Frontal cortex (tissue), 4 donors: ENCODE measurements around the gene DYRK2. TPM values are rescaled to one million over a fixed set of nuclear protein-coding genes. Genes with fewer than 3 reads are reported as not detected.
"Not testable (repeated sequence)": the region's sequence is repeated elsewhere in the genome, so short reads cannot be mapped to it uniquely, and the experiment has no call there.

ENCODE experiments used
- DNase-seq, 2 donors: peaks; one replicate each; pipeline ENCODE4 v3.0.0; 2012; ENCODE audit warnings: low spot score in 2 of 2
- FAIRE-seq: peaks from 2 replicates; lab custom pipeline; 2012; peaks lifted over from hg19 to GRCh38; lab: Jason Lieb, UNC
- total RNA-seq: library from RNA; depleted of rRNA; stranded (reverse); fragments of >200 nt; gene quantifications from one replicate; pipeline ENCODE4 v1.2.3, GENCODE V29; 2014
- donor health status: control.
- donor health status: control.
- donor health status: control.

Gene DYRK2
- total RNA-seq, 1 donor from 2014 or later: 88.5 TPM

DNA sequence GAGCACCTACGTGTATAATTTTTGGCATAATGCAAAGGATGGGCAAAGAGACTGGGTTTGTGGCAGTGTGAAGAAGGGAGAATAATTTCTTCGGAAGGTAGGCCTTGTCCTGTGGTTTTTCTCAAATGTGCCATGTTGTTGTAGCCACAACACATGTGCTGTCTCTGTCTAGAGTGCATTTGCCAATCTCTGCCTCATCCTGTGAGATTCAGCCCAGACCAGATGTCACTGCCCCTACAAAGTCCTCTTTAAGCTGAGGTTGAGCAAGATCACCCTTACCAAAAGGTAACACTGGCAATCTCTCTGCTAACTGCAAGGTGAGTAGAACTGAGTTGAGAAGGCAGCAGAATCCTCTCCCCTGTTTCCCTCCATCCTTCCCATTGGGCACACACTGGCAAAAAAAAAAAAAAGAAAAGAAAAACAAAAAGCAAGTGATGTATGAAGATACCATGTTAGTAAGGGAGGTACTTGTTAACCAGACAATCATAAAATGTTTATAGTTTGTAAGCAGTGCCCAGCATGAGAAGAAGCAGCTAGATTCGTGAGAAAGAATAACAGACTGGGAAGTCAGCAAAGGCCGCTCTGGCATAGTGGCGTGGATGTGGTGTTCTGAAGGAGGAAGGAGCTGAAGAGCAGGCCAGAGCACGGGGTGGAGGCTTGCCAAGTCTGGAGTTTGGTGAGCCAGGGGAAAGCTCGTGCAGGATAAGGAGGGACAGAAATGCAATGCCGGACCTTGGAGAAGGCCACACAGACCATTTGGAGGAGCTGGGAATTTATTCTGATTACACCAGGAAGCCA is 18.9 kb downstream of the DYRK2 start:
- FAIRE-seq (no peak), DNase-seq (no peak)

DNA sequence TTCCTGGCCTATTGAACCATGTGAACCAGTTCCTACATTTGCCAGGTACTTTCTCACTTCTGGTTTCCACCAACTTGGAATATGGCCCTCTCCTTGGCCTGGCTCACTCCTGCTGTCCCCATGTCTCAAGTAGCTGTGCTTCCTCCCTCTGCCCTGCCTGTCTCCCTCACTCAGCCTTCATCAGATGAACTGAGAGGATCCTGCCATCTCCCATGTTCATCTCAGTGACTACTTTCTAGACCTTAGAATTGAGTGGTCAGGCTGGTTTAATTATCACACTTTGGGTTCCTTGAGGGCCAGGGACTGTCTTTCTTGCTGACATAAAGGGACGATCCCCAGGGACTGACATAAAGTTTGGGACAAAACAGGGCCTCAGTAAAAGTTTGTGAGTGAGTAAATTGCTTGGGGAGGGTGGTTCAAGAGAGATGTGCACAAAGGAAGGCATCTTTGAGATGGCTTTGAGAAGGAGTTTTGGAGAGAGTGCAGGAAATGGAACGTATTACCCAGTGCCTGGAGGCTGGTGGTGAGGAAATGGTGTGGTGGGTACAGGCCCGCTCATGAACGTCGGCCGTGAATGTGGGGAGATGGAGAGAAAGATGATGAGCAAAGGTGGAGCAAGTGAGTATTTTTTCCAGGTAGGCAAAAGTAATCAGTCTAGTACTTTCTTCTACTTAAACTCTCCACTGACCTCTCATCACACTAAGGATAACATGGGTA is 20.8 kb downstream of the DYRK2 start:
- DNase-seq: no peak
- no peak for FAIRE-seq

GRCh38 chr12:67669934-67670631 is 21.5 kb downstream of the DYRK2 start:
- DNase-seq: no peak
- FAIRE-seq: no peak

DNA sequence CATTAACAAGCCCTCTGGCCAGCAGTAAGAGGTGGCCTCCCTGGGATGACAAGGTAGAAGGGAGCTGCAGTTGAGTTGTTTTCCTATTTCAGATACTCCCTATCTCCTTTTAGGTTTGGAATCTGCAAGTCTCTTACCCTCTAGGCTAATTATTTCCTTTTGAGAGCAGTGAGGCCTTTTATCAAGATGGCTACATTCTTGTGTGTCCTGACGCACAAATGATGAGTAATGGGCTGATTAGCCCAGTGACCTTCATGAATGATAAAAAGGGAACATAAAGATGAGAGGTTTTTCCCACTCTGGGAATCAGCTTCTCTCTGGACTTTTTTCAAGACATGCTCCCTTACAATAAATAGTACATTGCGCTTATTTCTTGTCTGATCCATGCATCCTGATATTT is 22.9 kb downstream of the DYRK2 start:
- FAIRE-seq: no peak
- DNase-seq: no peak

- DNase-seq: no peak
- no peak for FAIRE-seq
These were observed 23.3 kb downstream of the DYRK2 start for GRCh38 chr12:67671892-67672291.

DNA sequence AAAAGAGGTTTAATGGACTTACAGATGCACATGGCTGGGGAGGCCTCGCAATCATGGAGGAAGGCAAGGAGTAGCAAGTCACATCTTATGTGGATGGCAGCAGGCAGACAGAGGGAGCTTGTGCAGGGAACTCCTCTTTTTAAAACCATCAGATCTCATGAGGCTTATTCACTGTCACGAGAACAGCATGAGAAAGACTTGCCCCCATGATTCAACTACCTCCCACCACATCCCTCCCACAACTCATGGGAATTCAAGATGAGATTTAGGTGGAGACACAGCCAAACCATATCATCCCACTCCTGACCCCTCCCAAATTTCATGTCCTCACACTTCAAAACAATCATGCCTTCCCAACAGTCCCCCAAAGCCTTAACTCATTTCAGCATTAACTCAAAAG is 24.0 kb downstream of the DYRK2 start:
- DNase-seq, FAIRE-seq: not testable (repeated sequence)

GRCh38 chr12:67673509-67673908 is 25.0 kb downstream of the DYRK2 start:
- not testable (repeated sequence) for FAIRE-seq, DNase-seq

DNA sequence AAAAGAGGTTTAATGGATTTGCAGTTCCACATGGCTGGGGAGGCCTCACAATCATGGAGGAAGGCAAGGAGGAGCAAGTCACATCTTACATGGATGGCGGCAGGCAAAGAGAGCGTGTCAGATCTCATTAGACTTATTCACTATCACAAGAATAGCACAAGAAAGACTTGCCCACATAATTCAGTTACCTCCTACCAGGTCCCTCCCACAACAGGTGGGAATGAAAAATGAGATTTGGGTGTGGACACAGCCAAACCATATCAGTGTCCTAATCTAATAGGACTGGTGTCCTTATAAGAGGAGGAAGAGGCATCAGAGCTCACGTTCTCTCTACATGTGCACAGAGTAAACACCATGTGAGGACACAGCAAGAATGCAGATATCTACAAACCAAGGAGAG is 25.9 kb downstream of the DYRK2 start:
- FAIRE-seq (no peak), DNase-seq (no peak)

- FAIRE-seq (no peak), DNase-seq (no peak)
These were observed 28.1 kb downstream of the DYRK2 start for GRCh38 chr12:67676624-67677023.

GRCh38 chr12:67677166-67677565 is 28.6 kb downstream of the DYRK2 start:
- FAIRE-seq (no peak), DNase-seq (no peak)

GRCh38 chr12:67681105-67681778 is 32.7 kb downstream of the DYRK2 start:
- FAIRE-seq (no peak), DNase-seq (peak in 1 of 2 donors; percentile 15)

- FAIRE-seq: no peak
- DNase-seq: no peak
These were observed 33.5 kb downstream of the DYRK2 start for GRCh38 chr12:67681941-67682620.

DNA sequence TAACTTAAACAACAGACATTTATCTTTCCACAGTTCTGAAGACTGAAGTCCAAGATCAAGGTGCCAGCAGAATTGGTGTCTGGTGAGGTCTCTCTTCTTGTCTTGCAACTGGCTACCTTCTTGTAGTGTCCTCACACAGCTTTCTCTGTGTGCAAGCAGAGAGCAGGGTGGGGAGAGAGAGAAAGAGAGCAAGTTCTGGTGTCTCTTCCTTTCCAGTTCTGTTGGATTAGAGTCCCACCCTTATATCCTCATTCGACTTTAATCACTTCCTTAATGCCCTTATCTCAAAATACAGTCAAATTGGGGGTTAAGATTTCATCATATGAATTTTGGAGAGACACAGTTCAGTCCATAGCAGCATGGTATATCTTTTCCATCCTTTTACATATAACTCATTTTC is 40.8 kb downstream of the DYRK2 start:
- no peak for FAIRE-seq
- DNase-seq: no peak

GRCh38 chr12:67690656-67691055 is 42.1 kb downstream of the DYRK2 start:
- no peak for DNase-seq
- FAIRE-seq: no peak

DNA sequence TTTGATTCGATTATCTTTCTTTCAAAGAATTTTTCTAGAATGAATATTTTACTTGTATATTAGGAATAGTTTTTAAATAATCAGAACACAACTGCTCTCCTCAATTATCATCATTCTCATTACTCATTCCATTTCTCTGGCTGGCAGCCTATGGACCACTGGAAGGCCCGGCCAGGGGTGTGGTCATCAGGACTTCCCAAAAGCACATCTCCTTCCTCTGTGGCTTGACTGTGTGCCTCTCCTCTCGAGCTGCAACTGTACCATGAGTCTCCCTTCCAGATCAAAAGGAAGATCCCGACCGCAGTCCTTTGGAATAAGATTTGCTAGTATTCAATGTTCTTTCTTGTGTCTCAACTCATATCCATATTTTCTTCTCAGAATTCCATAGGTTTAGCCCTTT is 42.7 kb downstream of the DYRK2 start:
- FAIRE-seq (no peak), DNase-seq (no peak)

GRCh38 chr12:67692135-67692534 is 43.6 kb downstream of the DYRK2 start:
- DNase-seq (no peak), FAIRE-seq (no peak)

GRCh38 chr12:67692966-67693365 is 44.4 kb downstream of the DYRK2 start:
- FAIRE-seq (no peak), DNase-seq (no peak)

DNA sequence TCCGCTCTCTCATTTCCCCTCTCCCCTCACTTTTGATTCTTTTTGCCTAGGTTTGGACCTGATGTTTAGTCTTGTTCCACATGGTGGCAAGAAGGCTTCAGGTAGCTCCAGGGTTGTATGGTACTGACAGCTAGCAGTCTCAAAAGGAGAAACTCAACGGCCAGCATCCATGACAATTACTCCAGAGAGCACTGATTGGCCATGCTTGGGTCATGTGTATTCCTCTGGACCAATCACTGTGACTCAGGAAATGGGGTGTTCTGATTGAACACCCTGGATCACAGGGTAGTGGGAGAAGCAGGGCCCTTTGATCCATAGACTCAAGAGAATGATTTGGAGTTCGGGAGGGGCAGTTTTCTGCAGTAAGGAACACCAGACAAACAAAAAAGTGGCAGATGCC is 45.3 kb downstream of the DYRK2 start:
- FAIRE-seq: no peak
- no peak for DNase-seq

- FAIRE-seq (no peak), DNase-seq (no peak)
These were observed 45.9 kb downstream of the DYRK2 start for GRCh38 chr12:67694306-67694900.
